ENCODE measurements around the gene RIT1.

DNA sequence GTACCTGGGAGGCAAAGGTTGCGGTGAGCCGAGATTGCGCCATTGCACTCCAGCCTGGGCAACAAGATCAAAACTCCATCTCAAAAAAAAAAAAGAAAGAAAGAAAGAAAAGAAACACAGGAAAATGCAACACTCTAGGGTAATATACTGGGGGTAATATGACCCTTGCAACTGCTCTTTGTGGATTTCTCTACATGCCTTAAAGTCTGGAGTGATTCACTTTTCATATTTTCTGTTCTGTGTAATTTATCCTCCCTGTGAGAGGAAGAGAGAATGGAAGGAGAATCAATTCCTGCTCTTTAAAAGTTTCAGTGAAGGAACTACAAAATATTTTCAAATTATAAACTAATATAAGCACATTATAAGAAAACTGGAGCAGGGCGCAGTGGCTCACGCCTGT lies 22.7 kb downstream of the RIT1 start:
- TF ChIP-seq POLR2AphosphoS5 (IDR thresholded peaks at IDR 0.05) = no peak
- TF ChIP-seq, protein P1, sequence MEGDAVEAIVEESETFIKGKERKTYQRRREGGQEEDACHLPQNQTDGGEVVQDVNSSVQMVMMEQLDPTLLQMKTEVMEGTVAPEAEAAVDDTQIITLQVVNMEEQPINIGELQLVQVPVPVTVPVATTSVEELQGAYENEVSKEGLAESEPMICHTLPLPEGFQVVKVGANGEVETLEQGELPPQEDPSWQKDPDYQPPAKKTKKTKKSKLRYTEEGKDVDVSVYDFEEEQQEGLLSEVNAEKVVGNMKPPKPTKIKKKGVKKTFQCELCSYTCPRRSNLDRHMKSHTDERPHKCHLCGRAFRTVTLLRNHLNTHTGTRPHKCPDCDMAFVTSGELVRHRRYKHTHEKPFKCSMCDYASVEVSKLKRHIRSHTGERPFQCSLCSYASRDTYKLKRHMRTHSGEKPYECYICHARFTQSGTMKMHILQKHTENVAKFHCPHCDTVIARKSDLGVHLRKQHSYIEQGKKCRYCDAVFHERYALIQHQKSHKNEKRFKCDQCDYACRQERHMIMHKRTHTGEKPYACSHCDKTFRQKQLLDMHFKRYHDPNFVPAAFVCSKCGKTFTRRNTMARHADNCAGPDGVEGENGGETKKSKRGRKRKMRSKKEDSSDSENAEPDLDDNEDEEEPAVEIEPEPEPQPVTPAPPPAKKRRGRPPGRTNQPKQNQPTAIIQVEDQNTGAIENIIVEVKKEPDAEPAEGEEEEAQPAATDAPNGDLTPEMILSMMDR (IDR thresholded peaks at IDR 0.05) = no peak
